Endothelial cell of hepatic sinusoid (primary cell): Measurements from ENCODE around the gene RBM38.
"Not testable (repeated sequence)": the region's sequence is repeated elsewhere in the genome, so short reads cannot be mapped to it uniquely, and the experiment has no call there.

ENCODE experiments used
- in situ Hi-C: cut with HindIII; loops from 2 replicates; pipeline ENCODE4 v1.10.0; 2017; ENCODE audit warnings: low sequenced_read_pairs

Gene RBM38

DNA sequence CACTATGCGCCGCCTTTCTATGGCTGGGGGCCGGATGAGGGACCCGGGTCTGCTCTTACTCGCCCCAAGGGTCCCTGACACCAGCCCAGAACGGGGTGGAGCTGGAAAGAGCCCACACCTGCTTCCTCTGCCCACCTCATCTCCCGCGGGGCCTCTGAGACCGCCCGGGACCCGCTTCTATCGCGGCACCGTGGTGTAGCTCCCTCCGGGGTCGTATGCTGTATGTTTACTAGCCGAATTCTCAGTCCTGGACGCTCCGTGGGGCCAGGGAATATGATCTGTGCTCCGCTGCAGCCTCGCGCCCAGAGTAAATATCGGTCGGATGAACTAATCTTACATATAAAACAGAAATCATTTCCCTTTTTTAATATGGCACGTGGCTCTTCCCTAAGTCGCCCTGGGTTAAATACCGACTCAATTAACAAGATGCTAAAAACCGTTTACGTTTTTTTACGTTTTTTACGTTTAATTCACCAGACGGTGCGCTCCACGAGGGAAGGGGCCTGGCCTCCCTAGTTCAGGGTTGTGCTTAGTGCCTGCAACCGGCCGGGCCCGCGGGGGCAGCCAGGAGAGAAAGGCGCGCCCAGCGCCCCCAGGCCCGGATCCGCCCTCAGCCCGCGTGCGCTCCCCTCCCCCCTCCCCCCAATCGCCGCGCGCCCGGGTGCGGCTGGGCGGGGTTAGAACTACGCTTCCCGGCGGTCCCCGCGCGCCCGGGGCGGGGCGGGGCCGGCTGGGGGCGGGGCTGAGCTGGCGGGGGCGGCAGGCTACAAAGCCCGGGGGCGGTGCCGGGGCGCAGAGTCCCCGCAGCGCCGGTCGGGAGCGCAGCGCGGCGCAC, at the start of gene RBM38:
RBM38 (plus strand) TSS at position 793 of the 835 bp plus-strand sequence. CDS start 186 bp downstream, outside the sequence.
- in situ Hi-C loops: no loop called here

DNA sequence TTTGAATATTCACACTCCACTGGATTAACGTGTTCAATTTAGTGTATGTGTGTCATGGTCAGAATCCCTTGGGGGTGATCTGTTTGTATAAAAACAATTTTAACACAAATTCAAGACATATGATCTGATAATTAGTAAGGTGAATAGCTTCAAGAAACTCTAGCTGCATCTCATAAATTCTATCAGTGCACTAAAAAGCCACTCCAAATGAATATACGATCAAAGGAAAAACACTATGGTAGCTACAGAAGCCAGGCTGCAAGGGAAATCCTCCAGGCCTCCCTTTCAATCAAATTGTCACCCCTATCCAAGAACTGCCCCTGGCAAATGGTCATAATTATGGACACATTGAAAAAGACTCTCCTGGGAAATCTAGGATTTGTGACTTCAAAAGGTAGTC, 49.5 kb upstream of the RBM38 start:
- in situ Hi-C loops: no loop called here

DNA sequence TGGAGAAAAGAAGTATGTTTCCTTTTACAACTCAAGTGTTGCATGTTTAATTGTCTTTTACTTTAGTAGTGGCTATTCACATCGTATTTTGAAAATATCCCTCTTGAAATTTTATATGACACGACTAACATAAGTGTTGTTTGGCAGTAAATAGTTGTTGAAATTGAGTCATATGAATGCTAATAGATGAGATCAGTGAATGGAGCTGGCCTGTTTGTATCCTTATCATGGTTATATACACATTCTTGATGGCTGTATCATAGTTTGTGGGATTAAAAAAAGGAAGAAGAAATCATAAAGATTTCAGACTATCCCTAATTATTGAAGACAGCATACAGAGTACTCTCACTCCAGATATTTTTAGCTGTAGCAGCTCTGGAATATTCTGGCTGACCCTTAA, 48.4 kb upstream of the RBM38 start:
- in situ Hi-C loops: no loop called here

DNA sequence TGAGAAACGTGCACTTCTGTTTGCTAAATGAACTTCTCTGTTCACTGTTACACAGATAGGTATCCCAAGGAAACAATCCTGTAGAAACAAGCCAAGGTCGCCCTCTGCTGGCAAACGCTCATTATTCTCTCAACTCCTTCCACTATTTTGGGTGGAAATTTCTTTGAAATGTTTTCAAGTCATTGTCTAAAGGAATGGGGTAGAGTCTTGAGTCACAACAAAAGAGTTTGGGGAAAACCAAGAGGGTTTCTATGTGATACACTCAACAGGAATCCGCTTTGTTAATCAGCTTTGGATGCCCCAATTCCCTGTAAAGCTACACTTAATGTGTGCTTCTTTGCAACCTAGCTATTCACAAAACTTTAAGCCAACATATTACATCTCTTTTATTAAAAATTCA, 44.7 kb upstream of the RBM38 start:
- in situ Hi-C loops: no loop called here

DNA sequence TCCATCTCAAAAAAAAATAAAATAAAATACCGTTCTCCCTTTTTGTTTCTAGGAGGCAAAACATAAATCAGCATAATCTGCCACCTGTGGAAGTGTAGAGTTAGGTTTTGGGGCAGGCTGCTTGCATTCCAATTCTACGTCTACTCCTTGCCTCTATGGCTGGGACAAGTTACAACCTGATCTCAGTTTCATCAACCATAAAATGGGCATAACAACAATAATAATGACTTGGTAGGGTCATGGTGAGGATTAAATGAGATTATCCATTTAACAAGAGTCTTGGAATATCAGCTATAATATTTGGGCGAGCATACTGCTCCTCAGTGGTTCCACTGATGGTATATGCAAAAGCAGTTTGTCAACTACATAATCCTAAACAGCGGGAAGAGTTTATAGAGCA, 43.8 kb upstream of the RBM38 start:
- in situ Hi-C loops: no loop called here

DNA sequence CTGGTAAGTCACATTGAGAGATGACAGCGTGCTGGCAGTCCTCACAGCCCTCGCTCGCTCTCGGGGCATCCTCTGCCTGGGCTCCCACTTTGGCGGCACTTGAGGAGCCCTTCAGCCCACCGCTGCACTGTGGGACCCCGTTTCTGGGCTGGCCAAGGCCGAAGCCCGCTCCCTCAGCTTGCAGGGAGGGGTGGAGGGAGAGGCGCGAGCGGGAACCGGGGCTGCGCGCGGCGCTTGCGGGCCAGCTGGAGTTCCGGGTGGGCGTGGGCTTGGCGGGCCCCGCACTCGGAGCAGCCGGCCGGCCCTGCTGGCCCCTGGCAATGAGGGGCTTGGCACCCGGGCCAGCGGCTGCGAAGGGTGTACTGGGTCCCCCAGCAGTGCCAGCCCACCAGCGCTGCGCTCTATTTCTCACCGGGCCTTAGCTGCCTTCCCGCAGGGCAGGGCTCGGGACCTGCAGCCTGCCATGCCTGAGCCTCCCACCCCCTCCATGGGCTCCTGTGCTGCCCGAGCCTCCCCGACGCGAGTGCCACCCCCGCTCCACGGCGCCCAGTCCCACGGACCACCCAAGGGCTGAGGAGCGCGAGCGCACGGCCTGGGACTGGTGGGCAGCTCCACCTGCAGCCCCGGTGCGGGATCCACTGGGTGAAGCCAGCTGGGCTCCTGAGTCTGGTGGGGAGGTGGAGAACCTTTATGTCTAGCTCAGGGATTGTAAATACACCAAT, 42.8 kb upstream of the RBM38 start:
- in situ Hi-C loops: not testable (repeated sequence)

DNA sequence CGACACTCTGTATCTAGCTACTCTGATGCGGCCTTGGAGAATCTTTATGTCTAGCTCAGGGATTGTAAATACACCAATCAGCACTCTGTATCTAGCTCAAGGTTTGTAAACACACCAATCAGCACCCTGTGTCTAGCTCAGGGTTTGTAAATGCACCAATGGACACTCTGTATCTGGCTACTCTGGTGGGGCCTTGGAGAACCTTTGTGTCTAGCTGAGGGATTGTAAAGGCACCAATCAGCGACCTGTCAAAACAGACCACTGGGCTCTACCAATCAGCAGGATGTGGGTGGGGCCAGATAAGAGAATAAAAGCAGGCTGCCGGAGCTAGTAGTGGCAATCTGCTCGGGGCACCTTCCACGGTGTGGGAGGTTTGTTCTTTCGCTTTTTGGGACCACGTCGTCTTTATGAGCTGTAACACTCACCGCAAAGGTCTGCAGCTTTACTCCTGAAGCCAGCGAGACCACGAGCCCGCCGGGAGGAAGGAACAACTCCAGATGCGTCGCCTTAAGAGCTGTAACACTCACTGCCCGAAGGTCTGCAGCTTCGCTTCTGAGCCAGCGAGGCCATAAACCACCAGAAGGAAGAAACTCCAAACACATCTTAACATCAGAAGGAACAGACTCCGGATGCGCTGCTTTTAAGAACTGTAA, 42.1 kb upstream of the RBM38 start:
- in situ Hi-C loops: not testable (repeated sequence)

DNA sequence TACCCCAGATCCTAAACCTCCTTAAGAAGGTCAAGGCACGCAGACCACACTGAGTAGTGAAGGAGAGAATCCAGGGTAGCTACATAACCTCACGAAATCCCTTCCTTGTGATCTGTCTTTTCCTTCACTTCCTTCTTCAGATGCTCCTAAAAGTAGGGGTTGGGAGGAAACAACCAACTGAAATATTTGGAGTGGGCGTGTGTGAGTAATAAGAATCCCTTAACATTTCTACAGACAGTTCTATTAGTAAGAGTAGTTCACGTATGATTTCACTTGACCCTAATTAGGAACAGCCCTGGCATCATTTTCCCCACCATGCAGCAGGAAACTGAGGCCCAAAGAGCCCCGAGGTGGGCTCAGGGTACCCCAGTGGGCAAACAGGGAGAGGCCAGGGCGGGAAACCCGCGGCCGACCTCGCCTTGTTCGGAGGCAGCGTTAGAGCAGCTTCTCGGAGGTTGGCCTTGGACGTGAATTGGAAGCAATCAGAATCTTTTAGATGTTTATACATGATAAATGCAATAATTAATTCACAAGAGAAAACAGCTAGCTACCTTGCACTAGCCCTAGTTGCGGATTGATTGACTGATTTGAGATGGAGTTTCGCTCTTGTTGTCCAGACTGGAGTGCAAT, 41.0 kb upstream of the RBM38 start:
- in situ Hi-C loops: no loop called here

DNA sequence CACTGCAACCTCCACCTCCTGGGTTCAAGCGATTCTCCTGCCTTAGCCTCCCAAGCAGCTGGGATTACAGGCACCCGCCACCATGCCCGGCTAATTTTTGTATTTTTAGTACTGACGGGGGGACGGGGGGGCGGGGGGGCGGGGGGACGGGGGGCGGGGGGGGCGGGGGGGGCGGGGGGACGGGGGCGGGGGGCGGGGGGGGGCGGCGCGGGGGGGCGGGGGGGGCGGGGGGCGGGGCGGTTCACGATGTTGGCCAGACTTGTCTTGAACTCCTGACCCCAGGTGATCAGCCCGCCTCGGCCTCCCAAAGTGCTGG, 40.5 kb upstream of the RBM38 start:
- in situ Hi-C loops: not testable (repeated sequence)

DNA sequence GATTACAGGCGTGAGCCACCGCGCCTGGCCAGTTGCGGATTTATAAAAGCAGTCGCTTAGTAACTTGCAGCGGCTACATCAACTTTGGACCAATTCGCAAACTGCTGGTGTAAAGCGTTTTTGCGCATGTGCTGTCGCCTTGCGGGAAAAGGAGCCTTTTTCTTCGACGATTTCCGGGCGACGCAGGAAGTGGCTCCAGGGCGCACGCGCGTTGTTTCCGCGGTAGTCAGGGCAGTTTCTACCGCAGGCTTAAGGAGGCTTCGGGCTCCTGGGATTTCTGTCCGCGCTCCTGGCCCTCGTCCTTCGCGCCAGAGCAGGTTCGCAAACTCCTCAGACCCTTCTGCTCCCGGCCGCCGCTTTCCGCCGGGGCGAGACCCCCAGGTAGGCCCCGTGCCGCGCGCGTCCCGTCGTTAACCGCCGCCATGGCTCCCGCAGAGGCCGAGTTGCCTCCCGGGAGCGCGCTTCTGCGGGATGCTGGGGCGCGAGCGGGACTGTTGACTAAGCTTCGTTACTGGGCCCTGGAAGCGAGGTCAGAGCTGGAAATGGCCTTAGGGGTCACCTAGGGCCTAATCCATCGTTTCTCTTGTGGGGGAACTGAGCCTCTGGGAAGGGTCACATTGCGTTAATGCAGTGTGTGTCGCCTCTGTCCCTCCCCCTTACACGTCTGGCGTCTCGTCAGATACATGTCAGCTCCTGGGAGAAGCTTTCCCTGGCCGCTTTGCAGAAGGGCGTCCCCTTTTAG, 40.0 kb upstream of the RBM38 start, which contains the start of gene RAE1:
RAE1 (plus strand) TSS at position 214 of the 742 bp plus-strand sequence. CDS start 2,784 bp downstream, outside the sequence.
- in situ Hi-C loops: no loop called here

DNA sequence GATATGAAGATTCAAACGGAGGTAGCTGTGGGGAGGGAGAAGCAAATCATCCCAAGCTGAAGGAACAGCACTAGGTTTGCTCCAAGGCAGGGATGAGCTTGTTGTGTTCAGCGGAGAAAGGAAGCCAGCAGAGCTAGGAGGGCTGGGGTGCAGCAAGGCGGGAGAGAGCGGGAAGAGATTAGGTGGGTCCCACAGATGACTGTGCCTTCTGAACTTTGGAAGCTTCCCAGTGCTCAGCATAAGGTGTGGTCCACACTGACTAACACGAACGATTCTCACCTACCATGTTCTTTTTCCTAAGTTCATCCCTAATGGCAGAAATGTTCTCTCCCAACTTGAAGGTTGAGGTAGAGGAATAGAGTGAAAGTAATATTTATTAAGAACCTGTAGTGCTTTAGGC, 38.9 kb upstream of the RBM38 start:
- in situ Hi-C loops: no loop called here

DNA sequence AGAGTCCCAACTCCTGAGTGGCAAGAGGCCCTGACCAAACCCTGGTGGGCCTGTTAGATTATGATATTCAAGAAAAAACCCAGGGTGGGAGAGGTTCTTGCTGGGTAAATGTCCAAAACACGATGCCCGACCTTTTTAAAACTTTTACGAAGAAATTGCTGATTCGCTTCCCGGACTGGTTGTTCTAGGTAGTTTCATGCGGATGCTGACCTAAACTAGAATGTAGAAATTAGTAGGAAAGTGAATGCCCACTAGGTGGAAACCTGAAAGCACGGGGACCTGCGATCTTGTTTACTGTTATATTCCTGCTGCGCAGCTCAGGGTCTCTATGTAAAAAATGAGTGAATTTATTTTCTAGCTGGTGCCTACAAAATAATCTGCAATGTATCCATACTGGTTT, 37.8 kb upstream of the RBM38 start:
- in situ Hi-C loops: no loop called here

DNA sequence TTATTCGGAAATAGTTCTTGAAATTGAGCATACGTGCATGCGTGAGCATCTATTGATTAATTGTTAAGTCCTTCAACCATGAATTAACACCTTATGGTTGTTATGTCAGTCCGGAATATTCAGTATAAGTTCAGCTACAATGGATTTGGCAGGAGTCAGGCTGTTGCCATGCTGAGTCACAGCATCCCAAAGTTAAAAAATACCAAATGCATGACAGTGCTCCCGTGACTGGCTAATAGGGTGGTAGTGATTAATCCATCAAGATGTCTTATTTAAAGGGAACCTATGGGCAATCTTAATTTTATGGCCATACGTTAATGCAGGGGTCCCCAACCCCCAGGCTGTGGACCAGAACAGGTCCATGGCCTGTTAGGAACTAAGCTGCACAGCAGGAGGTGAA, 29.7 kb upstream of the RBM38 start:
- in situ Hi-C loops: no loop called here

DNA sequence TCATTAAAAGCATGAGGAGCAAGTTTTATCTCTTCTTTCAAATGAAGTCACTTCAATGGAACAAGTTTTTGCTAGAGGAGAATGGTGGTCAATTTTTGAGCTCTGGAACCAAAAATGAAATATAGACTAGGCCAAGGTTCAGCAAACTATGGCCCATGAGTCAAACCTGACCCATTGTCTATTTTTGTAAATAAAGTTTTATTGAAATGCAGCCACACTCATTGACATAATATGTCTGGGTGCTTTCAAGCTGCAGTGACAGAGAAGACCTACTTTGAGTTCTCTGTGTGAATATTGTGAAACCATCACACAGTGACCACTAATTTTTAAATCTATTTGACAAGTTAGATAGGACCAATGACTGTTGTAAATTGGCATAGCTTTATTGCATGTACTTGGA, 26.7 kb upstream of the RBM38 start:
- in situ Hi-C loops: no loop called here

DNA sequence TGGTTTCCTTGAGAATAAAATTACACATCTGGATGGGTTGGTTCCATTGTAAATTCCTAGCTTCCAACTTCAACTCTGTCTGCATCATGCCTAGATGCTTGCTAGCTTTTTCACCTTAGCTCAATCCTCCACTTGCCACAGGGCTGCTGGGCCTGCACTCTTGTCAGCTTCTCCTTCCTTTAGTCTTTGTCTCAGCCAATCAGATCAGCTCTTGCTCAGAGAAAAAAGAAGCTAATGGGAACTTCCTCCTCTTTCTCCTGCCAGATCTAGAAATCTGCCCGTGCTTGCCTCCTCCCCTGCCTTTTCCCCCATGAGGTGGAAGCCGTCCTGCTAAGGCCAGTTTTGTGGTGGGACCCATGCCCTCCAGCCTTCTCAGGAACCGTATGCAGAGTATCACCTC, 21.6 kb upstream of the RBM38 start:
- in situ Hi-C loops: no loop called here

DNA sequence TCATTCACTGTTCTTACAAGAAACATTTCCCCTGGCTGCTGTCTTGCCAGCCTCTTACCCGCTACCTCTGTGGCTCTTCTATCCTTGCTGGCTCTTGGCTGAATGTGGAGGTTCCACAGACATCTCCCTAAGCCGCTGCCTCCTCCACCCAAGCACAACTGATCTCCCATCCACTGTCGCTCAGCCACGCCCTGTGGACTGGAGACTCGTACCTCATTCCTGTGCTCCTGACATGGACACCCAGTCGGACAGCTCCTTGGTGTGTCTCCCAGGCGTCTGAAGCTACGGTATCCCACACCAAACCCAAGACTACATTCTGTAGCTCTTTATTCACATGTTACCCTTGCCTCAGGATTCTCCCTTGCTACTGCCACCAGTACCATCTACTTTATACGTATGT, 20.9 kb upstream of the RBM38 start:
- in situ Hi-C loops: loop anchor here (5.0 kb wide), 1 partner anchor 122 kb away; no protein-coding TSS in a partner anchor

DNA sequence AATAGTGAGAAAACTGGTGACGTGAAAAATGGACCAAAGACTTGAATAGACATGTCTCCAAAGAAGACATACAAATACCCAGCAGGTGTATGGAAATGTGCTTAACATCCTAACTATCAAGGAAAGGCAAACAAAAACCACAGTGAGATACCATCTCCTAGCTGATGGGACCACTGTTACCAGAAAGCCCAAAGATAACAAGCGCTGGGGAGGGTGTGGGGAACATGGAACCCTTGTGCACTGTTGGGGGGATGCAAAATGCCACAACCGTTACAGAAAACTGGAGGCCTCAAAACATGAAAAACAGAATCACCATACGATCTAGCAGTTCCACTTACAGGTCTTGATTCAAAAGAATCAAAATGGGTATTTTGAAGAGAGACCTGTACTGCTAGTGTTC, 19.8 kb upstream of the RBM38 start:
- in situ Hi-C loops: loop anchor here (5.0 kb wide), 1 partner anchor 121 kb away; no protein-coding TSS in a partner anchor

DNA sequence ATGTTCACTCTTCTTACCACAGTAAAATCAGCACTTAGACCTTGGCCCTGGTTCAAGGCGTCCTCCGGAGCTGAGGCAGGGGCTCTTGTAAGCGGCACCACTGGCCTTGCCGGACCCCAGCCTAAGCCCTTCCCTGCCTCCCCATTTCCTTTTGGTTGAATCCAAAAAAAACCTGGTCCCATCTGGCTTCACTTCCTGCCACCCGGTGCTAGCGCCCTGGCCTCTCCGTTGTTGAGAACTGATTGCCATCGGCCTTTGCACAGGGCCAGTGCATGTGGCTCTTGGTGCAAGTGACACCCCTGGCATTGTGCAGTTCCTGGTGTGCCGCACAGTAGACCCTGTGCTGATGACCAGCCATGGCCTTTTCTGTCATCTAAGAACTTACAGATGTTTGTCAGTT, 19.0 kb upstream of the RBM38 start:
- in situ Hi-C loops: loop anchor here (5.0 kb wide), 1 partner anchor 120 kb away; no protein-coding TSS in a partner anchor

DNA sequence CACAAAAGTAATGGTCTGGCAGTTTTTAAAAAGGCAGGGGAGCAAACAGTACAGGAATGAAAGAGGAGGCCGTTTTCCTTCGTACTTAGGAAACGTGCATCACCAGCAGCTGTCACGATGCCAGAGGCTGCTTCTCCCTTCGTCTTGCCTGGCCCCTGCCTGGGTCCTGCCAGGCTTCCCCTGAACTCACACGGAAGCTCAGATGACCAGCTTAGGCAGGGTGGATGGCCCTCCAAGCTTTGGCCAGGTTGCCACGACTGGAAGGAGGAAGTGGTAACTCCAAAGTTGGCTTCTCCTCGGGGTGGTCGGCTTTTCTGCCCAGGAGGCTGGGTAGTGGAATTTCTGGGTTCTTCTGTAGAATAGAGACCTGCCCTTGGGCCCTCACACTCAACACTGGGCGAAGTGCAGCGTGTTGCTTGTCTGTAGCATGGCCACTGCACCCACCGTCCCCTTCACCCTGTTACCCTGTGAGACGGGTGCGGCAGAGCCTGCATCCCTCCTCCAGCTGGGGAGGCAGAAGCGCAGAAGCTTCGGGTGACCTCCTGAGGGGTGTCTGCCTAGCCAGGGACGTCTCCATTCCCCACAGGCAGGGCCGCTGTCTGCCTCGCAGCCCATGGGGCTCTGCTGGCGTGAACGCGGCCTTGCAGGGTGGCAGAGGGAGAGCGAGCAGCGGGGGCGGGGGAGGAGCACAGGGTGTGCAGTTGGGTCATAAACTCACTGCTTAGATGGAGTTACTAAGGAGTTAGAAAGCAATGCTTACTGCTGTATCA, 18.4 kb upstream of the RBM38 start:
- in situ Hi-C loops: loop anchor here (5.0 kb wide), 1 partner anchor 120 kb away; no protein-coding TSS in a partner anchor
